Stimulated activated CD8-positive, alpha-beta memory T cell treated with anti-CD3 and anti-CD28 coated beads, Interleukin-12 subunit alpha, Interleukin-12 subunit beta, amount 100 ng/mL, for 4 hours (primary cell): ENCODE measurements around the gene KLRC4.
"Not testable (repeated sequence)": the region's sequence is repeated elsewhere in the genome, so short reads cannot be mapped to it uniquely, and the experiment has no call there.

ENCODE experiments used
- DNase-seq: peaks from one replicate; pipeline ENCODE4 v3.0.0-alpha.2; 2020; ENCODE audit warnings: low read depth

Gene KLRC4

DNA sequence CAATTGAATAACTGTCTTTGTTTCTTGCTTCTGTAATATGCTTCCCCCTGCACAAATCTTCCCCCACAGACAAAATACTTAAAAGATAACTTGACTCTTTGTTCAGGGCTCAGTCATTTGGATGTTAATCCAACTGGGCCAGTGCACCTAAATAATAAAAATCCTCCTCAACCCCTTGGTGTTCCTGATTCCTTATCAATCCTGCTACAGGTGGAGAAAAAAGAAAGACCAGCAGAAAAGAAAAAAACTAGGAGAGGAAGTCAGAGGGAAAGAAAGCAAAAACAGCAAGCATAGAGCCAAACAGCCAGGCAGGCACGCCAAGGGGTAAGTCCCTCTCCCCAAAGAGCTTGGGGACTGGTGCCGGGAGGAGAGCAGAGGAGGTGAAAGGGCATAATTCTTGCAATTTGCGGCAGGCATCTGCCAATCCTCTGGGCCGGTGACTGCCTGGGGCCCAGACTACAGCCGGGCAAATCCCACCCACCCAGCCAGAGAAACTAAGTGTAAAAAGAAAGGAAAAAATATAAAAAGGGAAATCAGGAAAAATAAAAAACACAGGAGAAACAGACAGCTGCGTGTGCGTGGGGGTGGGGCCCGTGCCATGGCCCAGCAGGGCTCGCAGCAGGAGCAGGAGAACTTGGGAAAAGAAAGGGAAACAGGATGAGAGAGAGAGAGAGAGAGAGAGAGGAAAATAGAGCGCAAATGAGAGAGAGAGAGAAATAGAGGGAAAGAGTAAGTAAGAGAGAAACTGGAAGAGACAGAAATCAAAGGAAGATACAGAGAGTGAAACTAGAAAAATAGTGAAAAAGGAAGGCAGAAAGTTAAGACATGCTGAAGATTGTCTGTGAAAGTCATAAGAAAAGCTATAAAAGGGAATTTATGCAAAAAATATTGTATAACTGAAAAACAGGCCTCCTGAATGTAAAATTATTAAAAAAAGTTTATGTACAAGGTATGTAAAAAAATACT is 41.1 kb downstream of the KLRC4 start:
- no peak for DNase-seq

DNA sequence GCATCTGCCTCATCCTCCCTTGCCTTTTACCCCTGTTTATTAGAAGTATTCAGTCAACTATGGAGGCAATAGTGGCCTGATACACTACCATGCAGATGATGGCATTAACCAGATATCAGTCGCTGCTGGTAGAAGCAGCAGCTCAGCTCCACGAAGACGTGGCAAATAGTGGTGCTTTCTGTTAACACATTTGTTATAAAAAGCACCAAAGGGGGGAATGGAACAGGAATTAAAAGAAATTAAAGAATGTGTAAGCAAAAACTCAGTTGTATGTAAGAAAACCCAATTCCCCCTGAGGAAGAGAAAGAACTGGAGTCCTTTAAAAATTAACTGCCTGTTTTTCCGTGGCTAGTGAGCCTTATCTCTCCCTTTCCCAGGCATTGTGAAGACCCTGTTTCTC is 41.8 kb downstream of the KLRC4 start:
- DNase-seq: not testable (repeated sequence)

DNA sequence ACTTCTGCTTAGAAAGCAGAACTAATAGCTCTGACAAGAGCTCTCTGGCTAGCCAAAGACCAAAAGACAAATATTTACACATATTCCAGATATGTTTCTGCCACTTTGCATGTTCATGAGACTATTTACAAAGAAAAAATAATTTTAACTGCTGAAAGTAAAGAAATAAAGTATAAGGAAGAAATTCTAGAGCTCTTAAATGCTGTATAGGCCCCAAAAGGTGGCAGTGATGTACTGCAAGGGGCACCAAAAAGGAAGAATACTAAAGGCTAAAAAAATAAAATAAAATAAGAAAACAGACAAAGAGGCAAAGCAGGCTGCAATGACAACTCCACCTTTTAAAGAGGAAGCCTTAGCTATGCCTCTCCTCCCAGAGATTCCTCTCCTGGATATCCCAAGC is 42.7 kb downstream of the KLRC4 start:
- DNase-seq: no peak

DNA sequence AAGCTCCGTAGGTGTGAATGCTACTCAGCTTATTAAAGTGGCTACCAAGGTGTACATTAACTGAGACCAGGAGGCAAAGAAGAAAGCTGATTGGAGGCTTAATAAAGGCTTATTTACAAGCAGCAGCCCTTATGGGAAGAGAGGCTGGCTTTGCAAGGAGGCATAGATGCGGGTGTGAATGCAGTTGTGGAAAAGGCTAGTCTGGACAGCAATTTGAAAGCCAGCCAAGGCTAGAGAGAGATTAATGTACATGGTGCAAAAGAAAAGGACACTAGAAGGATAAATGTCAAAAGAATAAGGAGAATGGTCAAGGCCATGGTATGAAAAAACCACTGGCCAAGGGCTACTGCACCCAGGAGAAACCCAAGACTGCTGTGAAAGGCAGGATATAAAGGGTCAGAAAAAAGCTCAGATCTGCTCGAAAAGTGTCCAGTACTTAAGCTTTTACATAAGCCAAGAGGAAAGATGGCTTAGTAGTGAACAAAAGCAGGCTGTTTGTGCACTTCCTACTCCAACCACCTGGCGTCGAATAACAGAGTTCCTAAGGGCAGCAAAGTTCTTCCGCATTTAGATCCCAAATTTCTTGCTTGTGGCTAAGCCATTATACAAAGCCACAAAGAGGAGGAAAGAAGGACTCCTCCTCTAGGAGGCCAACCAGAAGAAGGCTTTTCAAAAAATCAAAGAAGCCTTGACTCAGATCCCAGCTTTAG is 43.7 kb downstream of the KLRC4 start:
- no peak for DNase-seq

DNA sequence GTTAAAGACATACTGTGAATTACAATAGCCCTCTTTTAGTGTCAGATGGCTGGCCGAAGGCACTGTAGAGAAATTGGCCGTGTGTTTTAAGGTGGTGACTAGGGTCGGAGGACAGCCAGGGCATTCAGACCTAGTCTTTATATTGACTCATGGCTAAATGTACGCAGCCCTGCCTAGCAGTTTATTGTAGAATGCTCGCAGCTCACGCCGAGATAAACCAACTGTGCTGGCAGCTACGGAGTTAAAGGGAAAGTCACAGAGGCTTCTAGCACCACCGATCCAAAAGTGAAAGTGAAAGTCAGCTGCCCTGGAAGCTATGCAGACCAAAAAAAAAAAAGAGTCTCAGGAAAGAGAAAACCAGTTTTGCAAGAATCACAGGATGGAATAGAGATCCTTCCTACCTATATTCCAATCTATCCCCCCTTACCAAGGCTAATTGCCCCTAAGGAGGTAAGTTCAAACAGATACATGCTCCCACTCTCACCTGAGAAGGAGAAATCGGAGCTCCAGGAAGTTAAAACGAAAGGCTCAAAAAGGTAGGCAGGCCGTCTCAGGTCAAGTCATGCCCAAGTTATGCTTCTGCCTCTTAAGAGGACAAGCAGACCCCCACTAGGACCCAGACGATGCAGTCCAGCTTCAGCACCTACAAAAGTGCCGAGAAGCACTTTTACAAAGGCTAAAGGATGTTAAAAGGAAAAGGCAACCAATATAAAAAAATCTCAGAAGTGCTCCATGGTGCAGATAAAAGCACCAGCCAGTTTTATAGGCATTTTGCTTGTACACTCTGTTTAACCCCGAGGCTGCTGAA is 44.5 kb downstream of the KLRC4 start:
- DNase-seq: no peak

DNA sequence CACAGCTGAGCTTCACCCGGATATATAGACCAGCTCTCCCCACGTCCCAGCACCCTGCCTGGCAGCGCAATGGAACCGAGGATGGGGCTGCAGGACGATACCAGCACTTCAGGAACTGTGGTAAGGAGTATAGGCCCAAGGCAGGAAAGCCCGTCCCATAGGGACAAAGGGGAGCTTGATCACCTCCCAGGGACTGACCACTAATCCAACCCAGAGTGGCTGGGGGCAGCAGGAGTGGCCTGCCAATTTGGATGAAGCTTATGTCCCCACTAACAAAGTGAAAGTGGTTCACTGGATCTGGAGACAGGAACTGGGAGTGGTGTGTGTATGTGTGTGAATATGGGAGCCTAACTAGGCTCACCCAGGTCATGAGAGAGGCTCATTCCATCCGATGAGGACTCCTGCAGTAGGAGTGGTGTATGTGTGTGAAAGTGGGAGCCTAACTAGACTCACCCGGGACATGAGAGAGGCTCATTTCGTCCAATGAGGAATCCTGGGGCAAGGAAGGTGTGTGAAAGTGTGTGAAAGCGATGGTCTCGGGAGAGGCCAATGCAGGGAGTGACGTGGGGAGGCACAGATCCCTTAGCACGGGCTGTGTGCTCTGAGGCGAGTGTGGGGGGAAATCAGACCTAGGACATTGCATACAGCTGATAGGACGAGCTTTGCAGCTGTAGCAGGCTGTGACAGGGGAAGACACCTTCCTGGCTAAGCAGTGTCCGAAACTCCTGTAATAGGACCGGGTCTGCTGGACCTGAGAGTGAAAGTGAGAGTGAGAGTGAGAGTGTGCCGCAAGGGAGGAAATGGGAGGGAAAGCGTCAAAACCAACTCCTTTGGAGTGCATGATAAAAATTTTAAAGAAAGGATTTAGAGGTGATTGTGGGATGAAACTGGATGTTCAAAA is 45.4 kb downstream of the KLRC4 start:
- no peak for DNase-seq

DNA sequence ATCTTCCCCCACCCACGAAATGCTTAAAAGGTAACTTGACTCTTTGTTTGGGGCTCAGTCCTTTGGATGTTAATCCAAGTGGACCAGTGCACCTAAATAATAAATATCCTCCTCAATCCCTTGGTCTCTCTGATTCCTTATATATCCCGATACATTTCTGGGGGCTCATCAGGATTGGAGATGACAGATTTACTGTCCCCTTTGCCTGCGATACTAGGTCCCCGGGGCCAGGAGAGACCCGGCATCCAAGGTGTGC is 46.0 kb downstream of the KLRC4 start:
- no peak for DNase-seq

DNA sequence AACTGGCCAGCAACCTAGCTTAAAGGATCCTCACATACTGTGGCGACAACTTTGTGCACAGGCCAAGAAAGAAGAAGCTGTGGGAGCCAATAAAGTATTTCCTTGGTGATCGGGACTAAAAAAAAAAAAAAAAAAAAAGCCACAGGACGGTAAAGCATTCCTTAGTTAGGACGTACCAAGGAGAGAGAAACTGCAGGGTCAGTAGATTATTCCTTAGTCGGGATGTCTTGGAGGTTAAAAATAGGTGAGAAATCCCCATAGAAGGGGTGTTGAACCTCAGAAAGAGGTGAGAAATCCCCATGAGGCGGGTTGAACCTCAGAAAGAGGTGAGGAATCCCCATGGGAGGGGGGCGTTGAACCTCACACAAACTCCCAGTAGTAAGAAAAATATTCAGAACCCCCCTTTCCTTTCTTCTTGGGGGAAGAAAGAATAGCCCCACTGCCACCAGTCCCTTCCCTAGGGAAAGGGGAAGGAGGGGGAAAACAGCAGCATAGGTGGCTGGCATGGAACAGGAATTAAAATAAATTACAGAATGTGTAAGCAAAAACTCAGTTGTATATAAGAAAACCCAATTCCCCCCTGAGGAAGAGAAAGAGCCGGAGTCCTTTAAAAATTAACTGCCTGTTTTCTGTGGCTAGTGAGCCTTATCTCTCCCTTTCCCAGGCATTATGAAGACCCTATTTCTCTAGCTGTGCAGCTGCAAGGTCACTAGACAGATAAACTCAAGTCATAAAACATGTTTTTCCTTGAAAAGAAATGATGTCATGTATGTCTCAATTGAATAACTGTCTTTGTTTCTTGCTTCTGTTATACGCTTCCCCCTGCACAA is 46.5 kb downstream of the KLRC4 start:
- DNase-seq: no peak

DNA sequence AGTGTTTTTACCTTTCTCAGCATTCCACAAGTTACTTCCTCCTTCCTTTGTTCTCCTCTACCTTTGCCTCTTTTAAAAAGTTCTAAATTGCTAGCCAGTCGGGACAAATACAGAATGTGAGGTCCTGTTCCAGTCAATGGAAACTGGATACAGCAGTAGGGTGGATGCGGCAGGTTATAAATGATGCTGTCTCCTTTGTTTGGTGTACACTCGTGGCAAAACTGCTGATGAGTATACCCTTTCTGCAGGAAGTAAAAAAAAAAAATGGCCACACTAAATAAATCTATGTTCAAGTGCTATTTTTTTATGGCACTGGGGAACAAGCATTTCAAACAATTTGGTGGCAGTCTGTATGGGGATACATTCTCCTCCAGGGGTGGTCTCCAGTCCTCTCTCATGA is 47.2 kb downstream of the KLRC4 start:
- DNase-seq: no peak

DNA sequence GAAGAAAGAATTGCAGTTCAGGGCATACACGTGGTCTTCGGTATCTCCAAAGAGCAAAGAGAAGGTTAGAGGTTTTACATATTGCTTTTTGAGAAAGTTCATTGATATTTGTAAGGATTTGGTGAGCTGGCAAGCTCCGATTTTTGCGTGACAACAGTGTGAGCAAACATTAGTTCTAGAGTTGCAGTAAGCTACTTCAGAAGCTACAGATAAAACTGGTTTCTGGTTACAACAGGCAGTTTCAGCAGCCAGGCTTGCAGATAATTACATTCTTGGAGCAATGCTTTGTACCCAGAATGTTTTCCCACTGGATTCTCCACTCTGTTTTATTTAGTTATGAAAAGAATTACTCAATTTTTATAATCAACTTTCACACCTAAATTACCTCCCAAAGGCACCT is 47.9 kb downstream of the KLRC4 start:
- DNase-seq: no peak

DNA sequence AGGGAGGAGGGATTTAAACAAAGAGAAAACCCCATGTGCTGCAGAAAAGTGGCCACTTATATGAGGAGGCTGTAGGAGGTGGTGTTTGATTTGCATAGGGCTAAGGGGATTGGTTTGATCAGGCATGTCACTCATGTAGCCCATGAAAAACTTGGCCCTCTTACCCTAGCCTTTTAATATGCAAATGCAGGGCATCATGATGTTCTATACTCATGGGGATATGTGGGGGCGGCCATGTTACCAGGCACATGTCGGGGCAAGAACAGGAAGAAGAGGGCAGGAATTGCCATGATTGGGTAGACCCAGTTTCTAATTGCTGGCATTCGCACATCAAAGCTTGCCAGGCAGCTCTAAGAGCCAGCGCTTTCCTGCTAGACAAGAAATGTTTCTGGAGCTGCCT is 48.5 kb downstream of the KLRC4 start:
- no peak for DNase-seq

DNA sequence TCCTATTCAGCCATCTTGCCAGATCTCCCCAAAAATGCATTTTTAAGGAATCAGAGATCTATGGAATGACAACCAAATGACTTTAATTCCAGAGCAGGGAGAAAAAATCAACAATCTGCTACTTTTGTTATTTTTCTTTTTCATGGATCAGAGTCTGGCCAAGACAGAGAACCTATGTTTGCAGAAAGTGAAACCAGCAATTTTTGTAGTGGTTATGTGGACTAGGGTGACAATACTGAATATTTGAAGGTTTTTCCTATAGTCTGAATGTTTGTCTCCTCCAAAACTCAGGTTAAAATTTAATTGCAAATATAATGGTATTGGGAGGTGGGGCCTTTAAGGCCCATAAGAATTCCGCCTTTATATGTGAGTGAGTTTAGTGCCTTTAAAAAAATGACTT is 50.6 kb downstream of the KLRC4 start:
- no peak for DNase-seq

DNA sequence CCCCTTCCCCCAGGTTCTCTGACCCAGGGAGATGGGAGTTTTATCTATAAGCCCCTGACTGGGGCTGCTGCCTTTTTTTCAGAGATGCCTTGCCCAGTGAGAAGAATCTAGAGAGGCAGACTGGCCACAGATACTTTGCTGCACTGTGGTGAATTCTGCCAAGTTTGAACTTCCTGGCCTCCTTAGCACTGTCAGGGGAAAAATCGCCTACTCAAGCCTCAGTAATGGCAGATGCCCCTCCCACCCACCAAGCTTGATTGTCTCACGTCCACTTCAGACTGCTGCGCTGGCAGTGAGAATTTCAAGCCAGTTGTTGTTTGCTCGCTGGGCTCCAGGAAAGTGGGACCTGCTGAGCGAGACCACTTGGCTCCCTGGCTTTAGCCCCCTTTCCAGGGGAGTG is 51.4 kb downstream of the KLRC4 start:
- DNase-seq: no peak
